Smooth muscle cell of the brain vasculature (primary cell): ENCODE data around the gene COMT.
"Not testable (repeated sequence)": the region's sequence is repeated elsewhere in the genome, so short reads cannot be mapped to it uniquely, and the experiment has no call there.

Experiments
- DNase-seq: peaks from one replicate; pipeline ENCODE4 v3.0.0-alpha.2; 2012; ENCODE audit warnings: low read depth, low spot score

Gene COMT

DNA sequence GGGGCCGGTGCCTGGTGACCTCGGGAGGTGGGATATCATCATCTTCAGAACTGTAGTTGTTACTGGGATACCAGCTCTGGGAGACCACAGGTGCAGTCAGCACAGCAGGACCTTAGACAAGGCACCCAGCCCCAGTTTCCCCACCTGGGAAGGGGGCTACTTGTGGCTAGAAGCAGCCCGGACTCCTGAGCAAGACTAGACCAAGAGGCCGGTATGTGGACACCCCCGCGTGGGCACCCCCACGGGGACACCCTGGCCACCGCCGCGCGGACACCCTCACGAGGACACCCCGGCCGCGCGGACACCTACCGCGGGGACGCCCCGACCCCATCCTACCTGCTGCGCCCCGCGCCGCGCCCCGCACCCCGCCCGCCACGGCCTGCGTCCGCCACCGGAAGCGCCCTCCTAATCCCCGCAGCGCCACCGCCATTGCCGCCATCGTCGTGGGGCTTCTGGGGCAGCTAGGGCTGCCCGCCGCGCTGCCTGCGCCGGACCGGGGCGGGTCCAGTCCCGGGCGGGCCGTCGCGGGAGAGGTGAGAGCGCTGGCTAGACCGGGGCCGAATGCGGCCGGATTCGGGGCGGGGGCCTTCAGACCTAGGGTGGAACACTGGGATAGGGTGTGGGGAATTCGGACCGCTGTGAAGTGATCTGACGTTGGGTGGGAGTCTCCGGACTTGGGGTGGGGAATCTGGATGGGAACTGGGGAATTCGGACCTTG is at the start of gene COMT, which contains the start of gene TXNRD2:
Gene COMT, plus strand, starts transcription at position 408 of the 718 bp plus-strand sequence. CDS start 20,755 bp downstream, outside the sequence.
Gene TXNRD2, minus strand, starts transcription at position 454 of the 718 bp plus-strand sequence. Its CDS starts 15 bp downstream, at position 439.
- DNase-seq = no peak

DNA sequence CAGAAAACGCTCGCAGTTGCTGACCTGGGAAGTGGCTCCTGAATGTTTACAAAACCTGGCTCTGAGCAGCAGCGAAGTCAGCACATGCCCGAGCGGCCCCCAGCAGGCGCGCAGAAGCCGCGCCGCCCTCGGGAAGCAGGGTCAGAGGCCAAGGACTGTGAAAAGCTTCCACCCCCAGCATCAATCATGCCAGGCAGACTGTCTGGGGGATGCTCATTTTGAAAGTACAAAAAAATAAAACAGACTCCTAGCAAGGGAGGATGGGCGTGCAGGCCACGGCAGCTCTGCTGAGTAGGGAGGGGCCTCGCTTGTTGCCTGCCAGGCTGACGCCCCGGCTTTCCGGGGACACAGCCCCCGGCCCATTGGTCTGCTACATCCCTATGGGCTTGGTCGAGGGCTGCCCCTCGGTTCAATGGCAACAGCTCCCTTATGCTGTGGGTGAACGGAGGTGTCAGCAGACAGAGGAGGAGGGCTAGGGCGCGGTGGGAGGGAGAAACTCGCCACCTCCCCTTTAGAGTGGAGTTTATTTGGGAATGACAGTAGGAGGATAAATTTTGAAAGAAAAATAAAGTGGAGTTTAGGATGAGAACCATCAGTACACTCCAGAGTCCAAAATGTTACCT is 49.2 kb upstream of the COMT start:
- DNase-seq = no peak

DNA sequence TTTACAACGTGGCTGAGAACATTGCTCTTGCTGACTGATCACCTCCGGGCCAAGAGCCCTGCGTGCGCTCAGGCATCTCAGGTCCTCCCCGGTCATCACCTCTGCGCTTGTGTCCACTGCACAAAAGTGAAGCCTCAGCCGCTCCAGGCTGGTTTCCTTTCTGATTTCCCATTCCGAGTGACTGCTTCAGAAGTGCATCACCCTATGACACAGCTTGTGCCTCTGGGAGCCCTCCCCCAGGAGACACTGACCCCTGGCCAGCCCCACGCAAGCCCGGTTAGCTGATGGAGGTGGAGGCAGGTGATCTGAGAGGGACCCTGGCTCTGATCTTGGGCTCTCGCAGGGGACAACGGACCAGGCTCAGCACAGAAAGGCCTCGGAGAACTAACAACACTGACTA is 48.6 kb upstream of the COMT start:
- DNase-seq = no peak

DNA sequence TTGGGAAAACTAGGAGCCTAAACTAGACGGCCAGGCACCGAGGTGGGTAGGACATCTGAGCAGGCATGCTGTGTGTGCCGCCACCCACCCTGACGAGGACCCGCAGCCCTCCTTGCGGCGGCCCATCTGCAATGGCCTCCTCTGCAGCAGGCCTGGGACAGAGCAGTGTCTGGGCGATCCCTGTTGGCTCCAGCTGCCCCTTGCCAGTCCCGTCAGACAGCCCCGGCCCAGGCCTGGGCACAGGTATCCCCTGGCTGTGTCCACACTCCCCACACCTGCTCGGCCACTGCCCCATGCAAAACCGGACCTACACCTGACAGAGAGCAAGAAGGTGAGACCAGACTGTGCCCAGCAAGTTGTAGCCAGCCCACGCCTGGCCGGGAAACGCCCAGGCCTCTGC is 48.2 kb upstream of the COMT start:
- DNase-seq = no peak

DNA sequence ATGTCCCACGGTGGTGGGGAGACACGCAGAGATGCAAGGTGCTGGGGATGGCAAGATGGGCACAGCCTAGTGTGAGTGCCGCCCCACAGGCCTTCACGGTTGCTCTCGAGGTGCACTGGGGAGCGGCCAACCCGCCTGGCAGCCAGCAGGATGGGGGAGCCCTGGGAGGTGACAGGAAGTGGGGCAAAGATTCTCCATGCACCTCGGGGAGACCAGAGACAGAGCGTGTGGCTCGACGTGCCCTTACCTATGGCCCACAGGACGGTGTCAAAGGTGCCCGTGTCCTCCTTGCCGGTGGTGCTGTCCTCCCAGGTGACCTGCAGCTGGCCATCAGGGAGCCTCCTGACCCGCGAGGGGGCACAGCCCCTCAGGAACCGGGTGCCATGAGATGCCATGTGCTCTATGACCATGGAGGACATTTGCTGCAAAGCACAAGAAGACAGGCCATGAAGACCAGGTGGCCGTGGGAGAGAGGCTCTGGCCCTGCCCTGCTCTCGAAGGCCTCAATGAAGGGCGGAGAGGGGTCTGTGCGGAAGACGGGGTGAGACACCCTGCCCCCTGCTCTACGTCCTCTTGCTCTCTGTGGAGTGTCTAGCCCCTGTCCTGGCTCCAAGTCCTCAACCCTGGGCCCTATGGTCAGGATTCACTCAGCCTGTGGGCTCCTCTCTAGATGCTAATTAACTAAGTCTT is 46.3 kb upstream of the COMT start:
- no peak for DNase-seq

DNA sequence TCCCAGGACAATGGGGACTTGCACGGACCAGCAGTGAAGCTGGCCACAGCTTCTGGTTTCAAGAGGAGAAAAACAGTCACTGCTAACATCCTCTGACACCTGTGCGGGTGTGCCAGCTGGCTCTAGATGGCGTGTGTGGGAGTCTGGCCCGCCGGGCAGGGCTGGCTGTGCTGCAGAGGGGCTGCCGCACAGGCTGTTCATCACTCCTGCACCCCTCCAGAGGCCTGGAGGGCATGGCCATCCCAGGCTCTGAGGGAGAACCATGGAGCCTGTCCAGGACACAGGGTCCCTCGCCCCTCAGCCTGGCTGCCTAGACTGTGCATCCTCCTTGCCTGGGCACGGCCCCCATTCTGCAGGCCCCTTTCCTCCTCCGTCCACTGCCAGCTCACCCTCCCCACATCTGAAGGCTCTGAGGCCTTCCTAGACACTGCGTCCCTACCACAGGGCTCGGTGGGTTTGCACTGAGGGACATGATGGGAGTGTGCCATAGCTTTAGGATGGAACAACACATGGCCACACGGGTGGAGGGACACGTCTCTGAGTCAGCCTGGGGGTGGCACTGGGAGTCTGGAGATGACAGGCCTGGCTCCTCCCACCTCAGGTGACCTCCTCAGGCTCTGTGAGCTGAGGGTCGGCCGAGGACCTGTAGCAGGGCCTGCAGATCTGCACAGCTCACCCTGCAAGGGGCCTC is 44.8 kb upstream of the COMT start:
- DNase-seq = no peak

DNA sequence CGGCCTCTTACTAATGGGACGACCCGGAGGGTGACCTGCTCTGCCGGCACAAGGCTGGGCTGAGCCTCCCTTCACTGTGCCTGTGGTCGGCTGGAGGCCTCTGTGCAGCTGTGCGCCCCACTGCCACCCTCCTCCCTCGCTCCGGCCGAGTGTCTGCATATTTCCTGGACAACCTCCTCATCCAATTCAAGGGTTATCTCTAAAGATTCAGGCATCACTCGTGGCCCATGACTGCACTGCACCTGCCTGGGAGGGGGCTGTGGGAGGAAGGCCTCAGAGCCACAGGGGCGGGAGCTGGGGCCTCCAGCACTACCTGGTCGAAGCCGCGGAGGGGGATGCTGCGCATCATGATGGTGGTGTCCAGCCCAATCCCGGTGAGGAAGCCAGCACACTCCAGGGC is 43.8 kb upstream of the COMT start:
- no peak for DNase-seq

DNA sequence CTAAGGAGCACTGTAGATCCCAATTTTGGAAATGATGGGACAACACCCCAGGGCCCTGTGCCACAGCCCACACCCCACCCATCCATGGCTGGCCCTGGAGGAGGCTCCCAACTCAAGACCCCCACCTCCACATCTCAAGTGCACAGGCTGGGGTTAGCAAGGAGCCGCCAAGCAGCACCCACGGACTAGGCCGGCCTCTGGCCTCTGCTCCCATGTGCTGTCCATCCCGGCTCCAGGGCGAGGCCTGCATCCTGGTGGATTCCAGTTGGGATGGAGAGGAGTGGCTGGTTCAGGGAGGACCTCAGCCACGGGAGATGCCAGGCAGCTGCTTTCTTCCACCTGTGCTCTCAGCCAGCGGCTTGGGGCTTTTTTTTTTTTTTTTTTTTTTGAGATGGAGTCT is 43.4 kb upstream of the COMT start:
- no peak for DNase-seq

DNA sequence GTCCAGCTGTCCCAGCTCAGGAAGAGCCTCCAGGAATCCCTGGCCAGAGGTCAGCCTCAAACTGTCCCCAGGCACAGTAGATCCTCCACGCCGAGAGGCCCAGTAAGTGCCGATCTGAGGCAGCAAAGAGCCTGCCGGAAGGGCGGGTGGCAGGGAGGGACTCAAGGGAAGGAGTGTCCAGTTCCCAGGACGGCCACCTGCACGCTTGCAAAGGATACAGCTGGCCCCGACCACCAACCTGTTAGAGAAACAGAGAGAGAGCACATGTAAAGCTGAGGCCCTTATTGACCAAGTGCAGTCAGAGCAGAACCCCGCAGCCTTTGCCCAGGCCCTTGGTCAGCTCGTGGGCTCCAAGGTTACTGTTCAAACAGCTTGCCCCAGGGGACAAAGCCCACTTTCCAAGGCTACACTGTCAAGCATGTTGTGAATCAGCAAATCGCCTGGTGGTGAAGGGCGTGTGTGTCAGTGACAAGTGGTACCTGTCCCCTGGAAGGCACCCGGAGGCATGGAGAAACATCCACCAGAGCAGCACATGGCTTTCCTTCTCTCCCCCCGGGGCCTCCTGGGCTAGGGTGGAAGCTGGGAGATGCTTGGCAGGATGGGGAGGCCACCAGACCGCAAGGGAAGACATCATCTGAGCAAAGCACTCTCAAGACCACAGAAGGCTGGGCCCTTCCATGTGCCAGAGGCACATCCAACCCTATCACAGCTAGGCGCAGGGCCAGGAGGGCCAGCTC is 42.6 kb upstream of the COMT start:
- DNase-seq = no peak

DNA sequence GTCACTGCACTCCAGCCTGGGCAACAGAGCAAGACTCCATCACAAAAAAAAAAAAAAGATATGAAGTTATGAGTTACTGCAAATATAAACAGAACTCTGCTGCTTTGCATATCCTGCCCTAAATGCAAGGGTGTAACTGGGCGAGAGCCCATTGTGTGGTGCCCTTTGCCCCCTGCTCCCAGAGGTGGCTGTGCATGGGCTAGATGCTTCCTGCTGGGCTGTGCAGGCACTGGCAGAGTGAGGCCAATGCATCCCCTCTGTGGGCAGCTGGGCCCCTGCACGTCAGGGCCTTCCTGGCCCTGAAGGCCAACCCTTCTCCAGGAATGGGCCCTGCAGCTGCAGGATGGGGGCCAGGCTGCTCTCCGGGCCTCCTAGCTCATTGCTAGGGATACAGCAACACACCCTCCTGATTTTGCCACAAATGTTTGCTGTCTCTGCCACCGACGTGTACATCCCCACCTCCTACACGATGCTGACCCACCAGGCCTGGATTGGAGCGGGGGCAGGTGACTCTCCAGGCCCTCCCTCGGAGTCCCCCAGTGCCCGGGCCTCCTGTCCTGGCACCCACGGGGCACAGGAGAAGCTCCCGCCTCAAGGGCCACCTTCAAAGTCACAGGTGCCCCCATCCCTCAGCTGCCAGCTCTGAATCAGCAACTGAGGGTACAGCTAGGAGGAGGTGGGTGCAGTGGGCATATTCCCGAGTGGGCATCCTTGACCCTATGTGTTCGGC is 40.7 kb upstream of the COMT start:
- DNase-seq = no peak

DNA sequence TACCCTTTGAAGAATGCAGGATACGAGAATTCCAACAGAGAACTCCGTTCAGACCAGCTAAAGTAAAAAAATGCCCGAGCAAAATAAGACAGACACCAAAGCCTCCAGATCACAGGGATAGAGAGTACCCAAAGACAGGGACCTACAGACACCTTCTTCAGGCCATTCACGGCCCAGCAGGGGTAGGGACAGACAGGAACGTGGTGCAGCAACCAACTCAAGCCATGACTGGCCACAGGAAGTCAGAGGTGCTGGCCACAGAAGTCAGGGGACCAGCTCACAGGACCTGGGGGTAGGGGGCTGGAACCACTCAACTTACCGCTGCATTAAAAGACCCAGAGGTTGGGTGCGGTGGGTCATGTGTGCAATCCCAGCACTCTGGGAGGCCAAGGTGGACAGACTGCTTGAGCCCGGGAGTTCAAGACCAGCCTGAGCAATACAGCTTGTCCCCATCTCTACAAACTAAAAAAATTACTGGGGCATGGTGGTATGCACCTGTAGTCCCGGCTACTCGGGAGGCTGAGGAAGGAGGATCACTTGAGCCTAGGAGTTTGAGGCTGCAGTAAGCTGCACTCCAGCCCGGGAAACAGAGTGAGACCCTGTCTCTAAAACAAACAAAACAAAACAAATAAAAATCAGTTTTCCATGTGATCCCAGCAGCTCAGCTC is 39.9 kb upstream of the COMT start:
- DNase-seq = no peak

DNA sequence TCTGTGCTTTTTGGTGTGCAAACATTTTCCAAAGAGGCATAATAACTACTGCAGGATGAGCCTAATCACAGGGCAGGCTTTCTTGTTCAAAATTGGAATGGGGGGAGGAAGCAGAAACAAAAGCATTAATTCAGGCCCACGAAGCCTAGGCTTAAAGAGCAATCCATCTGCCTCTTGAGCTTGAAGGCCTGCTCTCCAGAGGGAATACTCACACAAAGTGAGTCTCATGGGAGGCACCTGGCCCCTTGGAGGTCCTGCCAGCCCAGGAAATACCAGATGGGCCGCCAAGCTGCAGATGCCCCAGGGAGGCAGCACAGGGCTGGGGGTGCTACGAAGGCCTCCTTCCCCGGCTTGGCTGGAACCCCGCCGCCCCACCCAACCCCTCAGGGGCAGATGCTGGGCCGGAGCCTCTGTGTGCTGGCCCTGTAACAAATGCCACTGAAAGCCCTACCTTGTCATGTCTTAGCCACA is 39.3 kb upstream of the COMT start:
- DNase-seq = no peak

DNA sequence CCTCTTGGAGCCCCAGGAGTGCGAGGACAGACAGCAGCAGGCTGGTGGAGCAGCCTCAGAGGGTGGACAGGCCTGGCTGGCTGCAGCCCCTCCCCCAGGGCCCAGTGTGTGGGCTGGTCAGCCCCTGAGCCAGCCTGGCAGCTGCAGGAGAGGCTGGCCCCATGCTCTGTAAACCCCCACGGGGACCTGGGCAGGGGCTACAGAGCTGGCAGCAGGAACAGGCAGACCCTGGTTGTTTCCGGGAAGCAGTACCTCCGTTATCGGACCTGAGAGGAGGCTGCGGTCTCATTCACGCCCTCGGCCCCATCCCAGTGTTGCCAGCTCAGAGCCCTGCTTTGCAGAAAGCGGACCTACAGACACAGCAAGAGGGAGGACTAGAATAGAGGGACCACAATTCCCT is 38.5 kb upstream of the COMT start:
- no peak for DNase-seq

DNA sequence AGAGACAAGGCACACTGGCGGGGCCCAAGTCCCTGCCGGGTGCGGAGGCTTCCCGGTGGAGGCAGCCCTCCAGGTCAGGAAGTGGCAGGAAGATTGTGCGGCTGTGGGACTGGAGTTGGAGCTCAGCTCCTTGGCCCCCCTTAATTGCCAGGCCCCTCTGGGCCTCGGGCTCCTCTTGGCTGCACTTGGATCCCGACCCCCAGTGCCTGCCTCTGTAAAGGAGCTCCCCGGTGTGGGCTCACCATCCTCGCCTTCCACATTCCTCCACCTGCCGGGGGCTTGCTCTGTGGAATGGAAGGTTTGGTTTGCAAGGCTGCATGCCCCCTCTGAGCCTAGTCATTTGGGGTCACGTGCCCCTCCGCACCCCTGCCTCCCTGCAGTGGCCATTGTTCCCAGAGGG is 38.1 kb upstream of the COMT start:
- DNase-seq = no peak

DNA sequence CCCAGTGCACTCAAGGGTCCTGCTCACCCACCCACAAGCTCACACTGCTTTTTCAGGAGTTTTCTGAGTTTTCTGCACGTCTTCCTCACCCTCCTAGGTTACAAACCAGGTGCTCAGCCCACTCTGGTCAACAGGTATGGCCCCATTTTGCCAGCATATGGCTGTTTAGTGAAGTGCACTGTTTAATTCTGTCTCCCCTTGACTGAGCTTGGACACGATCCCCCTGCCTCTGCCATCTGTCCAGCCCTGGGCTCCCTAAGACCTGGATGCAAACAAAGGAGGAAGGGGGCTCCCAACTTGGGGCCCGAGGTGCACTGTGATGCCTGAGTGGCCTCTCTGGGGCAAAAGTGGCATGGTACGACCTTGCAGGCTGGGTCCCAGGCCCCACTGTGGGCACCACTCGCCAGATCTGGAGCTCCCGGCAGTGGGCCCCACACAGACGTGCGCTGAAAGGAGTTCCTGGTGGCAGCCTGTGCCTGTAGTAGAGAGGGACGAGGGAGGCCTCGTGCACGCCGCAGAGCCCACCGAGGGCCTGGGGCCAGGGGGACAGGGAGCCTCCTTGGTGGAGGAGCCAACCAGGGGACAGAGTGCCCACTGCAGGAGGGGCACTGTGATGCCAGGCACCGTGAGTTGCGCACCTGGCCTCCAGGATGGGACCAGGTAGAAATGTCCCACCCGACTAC is 37.3 kb upstream of the COMT start:
- DNase-seq = no peak

DNA sequence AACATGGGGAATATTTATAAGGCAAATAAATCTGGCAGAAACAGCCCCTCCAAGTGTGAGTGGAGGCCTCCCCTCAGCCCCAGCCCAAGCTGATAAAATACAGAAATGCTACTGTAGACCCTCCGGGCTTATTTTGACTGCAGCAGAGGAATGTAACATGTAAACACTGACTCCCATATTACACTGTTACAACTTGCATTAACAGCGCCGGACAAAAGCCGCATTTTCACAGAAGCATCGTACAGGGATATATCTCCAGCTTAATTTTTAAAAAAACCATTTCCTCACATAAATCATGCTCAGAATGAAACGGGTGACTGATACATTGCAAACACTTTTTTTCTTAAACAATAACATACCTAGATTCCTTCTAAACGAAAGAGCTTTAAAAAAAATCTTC is 36.6 kb upstream of the COMT start:
- DNase-seq = no peak

DNA sequence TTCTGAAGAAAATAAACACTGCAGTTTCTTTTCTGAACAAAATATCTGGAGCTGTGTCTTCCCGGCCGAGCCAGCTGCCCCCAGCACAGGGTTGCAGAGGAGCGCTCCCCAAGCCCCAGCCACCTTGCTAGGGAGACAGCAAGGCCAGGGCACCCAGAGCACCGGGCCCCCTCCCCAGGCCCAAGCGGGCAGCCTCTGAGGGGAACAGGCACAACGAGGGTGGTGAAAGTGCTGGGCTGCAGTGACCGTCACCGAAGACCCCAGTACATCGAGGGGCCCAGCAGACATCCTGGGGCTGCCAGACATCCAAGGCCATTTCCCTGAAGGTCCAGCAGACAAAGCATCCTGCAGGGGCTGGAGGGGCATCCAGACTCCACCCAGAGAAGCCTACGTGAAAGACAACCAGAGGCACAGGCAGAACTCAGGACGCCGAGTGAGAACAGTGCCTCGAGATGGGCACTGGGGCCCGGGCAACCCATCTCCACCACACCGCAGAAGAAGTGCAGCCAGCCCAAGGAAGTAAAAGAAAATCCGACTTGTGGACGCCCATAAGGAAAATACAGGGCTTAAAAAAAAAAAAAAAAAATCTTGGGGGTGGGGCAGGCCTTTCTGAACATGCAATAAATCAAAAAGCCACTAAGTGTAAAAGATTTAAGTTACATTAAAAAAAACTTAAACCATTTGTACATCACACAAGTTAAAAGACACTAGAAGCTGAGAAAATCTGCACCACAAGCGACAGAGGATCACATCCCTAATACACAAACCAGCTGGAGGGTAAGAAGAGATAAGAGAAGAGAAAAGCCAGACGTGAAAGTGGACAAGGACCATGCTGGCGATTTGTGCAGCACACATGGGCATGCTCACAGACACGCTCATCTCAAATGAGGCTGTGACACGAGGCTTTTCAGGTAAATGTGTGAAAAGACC is 36.0 kb upstream of the COMT start:
- no peak for DNase-seq

DNA sequence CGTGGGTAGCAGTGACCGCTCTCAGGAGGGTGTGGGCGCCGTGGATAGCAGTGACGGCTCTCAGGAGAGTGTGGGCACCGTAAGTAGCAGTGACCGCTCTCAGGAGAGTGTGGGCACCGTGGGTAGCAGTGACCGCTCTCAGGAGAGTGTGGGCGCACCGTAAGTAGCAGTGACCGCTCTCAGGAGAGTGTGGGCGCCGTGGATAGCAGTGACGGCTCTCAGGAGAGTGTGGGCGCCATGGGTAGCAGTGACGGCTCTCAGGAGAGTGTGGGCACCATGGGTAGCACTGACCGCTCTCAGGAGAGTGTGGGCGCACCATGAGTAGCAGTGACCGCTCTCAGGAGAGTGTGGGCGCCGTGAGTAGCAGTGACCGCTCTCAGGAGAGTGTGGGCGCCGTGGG is 34.7 kb upstream of the COMT start:
- not testable (repeated sequence) for DNase-seq
